Endothelial cell of umbilical vein (primary cell): Measurements from ENCODE around the gene DUSP16. TPM values are rescaled to one million over a fixed set of nuclear protein-coding genes. Genes with fewer than 3 reads are reported as not detected.
A peak's percentile ranks its signal among the peaks of the same experiment; 100 is the strongest.

Experiments used
- BruUV-seq: library from RNA; stranded (reverse); fragments of 400-500 nt; replicated peaks from 2 replicates; lab custom pipeline; 2021; lab: Mats Ljungman, UMichigan
- CTCF ChIA-PET: fragments of 300-600, 350-600 bp; sonication (Branson Sonifier 250); formaldehyde crosslinking; loops from one replicate; lab custom pipeline; 2021; ENCODE audit warnings: antibody characterized with exemption, inconsistent platforms; lab: Charles Lee
- POLR2A ChIA-PET: fragments of 300-600, 350-600 bp; sonication (Branson Sonifier 250); formaldehyde crosslinking; loops from one replicate; lab custom pipeline; 2021; ENCODE audit warnings: antibody characterized with exemption, inconsistent platforms; lab: Charles Lee
- DNase-seq: peaks from one replicate; pipeline ENCODE4 v3.0.0-alpha.2; 2011; ENCODE audit warnings: low read depth, low spot score
- FAIRE-seq: peaks from 2 replicates; lab custom pipeline; 2011; peaks lifted over from hg19 to GRCh38; lab: Jason Lieb, UNC
- H2AFZ ChIP-seq: 2 replicates; pipeline ENCODE4 v1.6.0; 2012; ENCODE audit warnings: low read depth, low read length, control low read depth, inconsistent platforms
- H3K27ac ChIP-seq: 2 replicates; pipeline ENCODE4 v1.5.1; 2011; ENCODE audit warnings: low read depth, mild to moderate bottlenecking, control low read depth, low read length, moderate library complexity; ENCODE audit not compliant: insufficient read depth
- H3K27me3 ChIP-seq, 2 experiments: 2 replicates each; pipeline versions ENCODE4 v1.6.0 to v1.6.1; 2011; ENCODE audit warnings: low read length in 2 of 2, mixed read lengths in 1 of 2; ENCODE audit not compliant: control insufficient read depth in 2 of 2, insufficient read depth in 2 of 2
- H3K36me3 ChIP-seq, 2 experiments: 2 replicates in 1 of 2; 3 replicates in 1 of 2; pipeline ENCODE4 v1.5.1; 2011; ENCODE audit warnings: low read length in 2 of 2, mild to moderate bottlenecking in 1 of 2, moderate library complexity in 1 of 2; ENCODE audit not compliant: control insufficient read depth in 2 of 2, insufficient read depth in 2 of 2; ENCODE audit errors: extremely low read depth in 1 of 2
- H3K4me1 ChIP-seq: 3 replicates; pipeline ENCODE4 v1.5.1; 2011; ENCODE audit warnings: mild to moderate bottlenecking, low read length; ENCODE audit not compliant: control insufficient read depth, insufficient read depth; ENCODE audit errors: extremely low read depth
- H3K4me2 ChIP-seq: 2 replicates; pipeline ENCODE4 v1.6.1; 2011; ENCODE audit warnings: low read length, control low read depth, mixed read lengths; ENCODE audit not compliant: insufficient read depth
- H3K4me3 ChIP-seq, 3 experiments: fragments of 200-600 bp in 1 of 3; sonication (generic), shearing (Covaris generic) in 1 of 3; replicated peaks in 1 of 3; 2 replicates each; pipeline ENCODE4 v1.5.1; 2011 to 2016; ENCODE audit warnings: control low read depth in 3 of 3, low read length in 3 of 3, mild to moderate bottlenecking in 2 of 3, inconsistent platforms in 1 of 3, low read depth in 1 of 3, moderate library complexity in 1 of 3; ENCODE audit not compliant: insufficient read depth in 1 of 3
- H3K79me2 ChIP-seq: 2 replicates; pipeline ENCODE4 v1.6.0; 2012; ENCODE audit warnings: low read length, inconsistent platforms; ENCODE audit not compliant: control insufficient read depth, insufficient read depth
- H3K9ac ChIP-seq: replicated peaks from 2 replicates; pipeline ENCODE3; 2011; ENCODE audit warnings: low read length, control low read depth; ENCODE audit not compliant: insufficient read depth; ENCODE audit errors: extremely low read depth
- H3K9me1 ChIP-seq: replicated peaks from 3 replicates; pipeline ENCODE4 v1.6.0; 2011; ENCODE audit warnings: mild to moderate bottlenecking, low read length; ENCODE audit not compliant: control insufficient read depth, insufficient read depth; ENCODE audit errors: extremely low read depth
- H3K9me3 ChIP-seq: replicated peaks from 2 replicates; pipeline ENCODE4 v1.5.1; 2012; ENCODE audit warnings: low read length, inconsistent platforms; ENCODE audit not compliant: control insufficient read depth, insufficient read depth
- H4K20me1 ChIP-seq: replicated peaks from 2 replicates; pipeline ENCODE3; 2011; ENCODE audit warnings: mild to moderate bottlenecking, low read length; ENCODE audit not compliant: control insufficient read depth, insufficient read depth; ENCODE audit errors: extremely low read depth
- EZH2 ChIP-seq: IDR thresholded peaks from 2 replicates; pipeline ENCODE4 v1.6.1; 2012; ENCODE audit warnings: borderline replicate concordance, low read depth, mild to moderate bottlenecking, moderate library complexity, low read length, inconsistent platforms; ENCODE audit not compliant: severe bottlenecking
- FOS ChIP-seq: IDR thresholded peaks from 2 replicates; pipeline ENCODE4 v1.6.1; 2011; ENCODE audit warnings: mild to moderate bottlenecking, low read length, moderate library complexity, borderline replicate concordance; ENCODE audit not compliant: insufficient read depth
- GATA2 ChIP-seq: IDR thresholded peaks from 2 replicates; pipeline ENCODE4 v1.7.0; 2011; ENCODE audit warnings: low read depth, mild to moderate bottlenecking, moderate library complexity, mixed read lengths, low read length; ENCODE audit not compliant: insufficient read length, insufficient read depth
- JUN ChIP-seq: IDR thresholded peaks from 2 replicates; pipeline ENCODE4 v1.6.1; 2011; ENCODE audit warnings: borderline replicate concordance, low read depth; ENCODE audit not compliant: insufficient read length, insufficient read depth
- MYC ChIP-seq: IDR thresholded peaks from one replicate; pipeline ENCODE4 v1.6.1; 2011; ENCODE audit warnings: mild to moderate bottlenecking, low read depth, low read length
- POLR2A ChIP-seq: IDR thresholded peaks from 2 replicates; pipeline ENCODE4 v1.6.1; 2012; ENCODE audit warnings: low read depth, mild to moderate bottlenecking, control low read depth, low read length
- POLR2AphosphoS5 ChIP-seq: IDR thresholded peaks from 2 replicates; pipeline ENCODE4 v1.6.1; 2012; ENCODE audit warnings: low read depth, mild to moderate bottlenecking, control low read depth, low read length, moderate library complexity; ENCODE audit not compliant: insufficient read depth
- dilution Hi-C: fragments of 300-500 bp; cut with MboI; formaldehyde crosslinking; loops from one replicate; pipeline ENCODE4 v1.15.0; 2019; ENCODE audit warnings: low sequenced_read_pairs; ENCODE audit not compliant: extremely low pct_ligation_motif_present
- intact Hi-C: fragments of 100-400 bp; cut with micrococcal nuclease; formaldehyde crosslinking; loops from one replicate; pipeline ENCODE4 v1.10.0; 2022
- polyA plus RNA-seq, 4 experiments: library from polyadenylated mRNA; depleted of rRNA in 3 of 4; stranded (reverse) in 3 of 4; unstranded in 1 of 4; fragments of >200 nt; gene quantifications; 2 replicates each; pipeline versions ENCODE4 v1.2.1 to v1.2.3, GENCODE V29; 2011 to 2012; ENCODE audit warnings: missing spikeins in 1 of 4
- total RNA-seq: library from RNA; stranded (reverse); gene quantifications from 2 replicates; pipeline ENCODE4 v1.2.3, GENCODE V29; 2021
- TF ChIP-seq, protein P1 (sequence below): IDR thresholded peaks from 2 replicates; pipeline ENCODE4 v1.6.1; 2011; ENCODE audit not compliant: insufficient read depth, insufficient read length
- TF ChIP-seq, protein P2 (sequence below), 2 donors: IDR thresholded peaks; 1 replicate in 1 of 2; 2 replicates in 1 of 2; pipeline ENCODE4 v1.5.1; 2011; ENCODE audit warnings: low read length in 2 of 2, mild to moderate bottlenecking in 2 of 2, moderate library complexity in 2 of 2, control low read depth in 1 of 2, inconsistent platforms in 1 of 2, low read depth in 1 of 2; ENCODE audit not compliant: insufficient read depth in 1 of 2; ENCODE audit errors: extremely low read depth in 1 of 2

The DUSP16 gene
- total and polyA plus RNA-seq, 2 donors (not counting 3 experiments of a cell fraction or from before 2014, with no cell fraction given): 7.4 to 19.5 TPM

DNA sequence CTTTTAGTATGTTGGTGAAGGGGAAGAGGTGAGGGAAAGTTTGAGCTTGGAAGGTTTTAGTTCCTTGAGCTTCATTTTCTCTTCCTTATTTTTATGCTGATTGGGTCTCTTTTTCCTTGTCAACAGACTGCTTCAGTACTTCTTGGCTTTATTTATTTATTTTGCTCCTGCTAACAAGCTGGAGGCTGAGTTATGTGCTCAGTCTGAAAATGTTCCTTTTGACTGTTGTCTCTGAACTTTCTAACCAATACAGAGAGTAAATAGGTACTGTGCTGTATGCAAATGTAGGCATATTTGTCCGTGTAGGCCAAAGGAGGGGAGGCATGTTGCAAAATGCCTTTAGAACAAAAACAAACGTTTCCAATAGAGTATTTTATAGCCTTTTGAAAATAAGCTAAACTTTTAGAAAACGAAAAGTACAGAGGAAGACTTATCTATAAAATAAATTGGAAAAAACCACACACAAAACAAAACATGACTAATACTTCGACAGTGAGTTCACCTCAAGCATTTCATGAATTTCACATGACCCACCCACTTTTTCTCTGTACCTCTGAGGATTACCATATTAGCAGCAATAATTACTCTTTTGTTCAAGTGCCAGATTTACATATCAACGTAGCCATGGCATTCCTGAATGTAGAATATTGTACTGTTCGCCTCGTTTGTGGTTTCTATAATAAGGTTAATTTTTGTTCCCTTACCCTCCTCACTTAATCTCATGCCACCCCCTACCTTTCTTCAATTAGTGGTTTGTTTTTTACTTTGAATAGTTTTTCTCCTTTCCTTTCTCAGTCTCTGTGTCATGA lies 44.3 kb upstream of the DUSP16 start:
- ChIA-PET CTCF (interaction anchor here (1.0 to 1.1 kb wide), 2 partner anchors 15 to 17 kb away, joined by 4 to 5 read pairs; no protein-coding TSS in a partner anchor), POLR2A (no interaction called here)
- no peak overlapping the region for H3K4me3 ChIP-seq

More for the DNA sequence above, 44.3 kb upstream of the DUSP16 start:
- BruUV-seq: no TSS peak
- Histone ChIP-seq H2AFZ (peak overlapping the region; percentile 21), H3K9me1 (no peaks in the 10 kb centered on the region), H3K27ac (no peak overlapping the region), H3K9ac (no peak overlapping the region), H3K79me2 (no peaks in the 10 kb centered on the region), H3K4me1 (no peaks in the 10 kb centered on the region), H4K20me1 (no peaks in the 10 kb centered on the region), H3K27me3 (no peaks in the 10 kb centered on the region), H3K36me3 (no peaks in the 10 kb centered on the region), H3K4me2 (no peak overlapping the region), H3K9me3 (no peaks in the 10 kb centered on the region)
- FAIRE-seq: no peak
- TF ChIP-seq, protein P1, sequence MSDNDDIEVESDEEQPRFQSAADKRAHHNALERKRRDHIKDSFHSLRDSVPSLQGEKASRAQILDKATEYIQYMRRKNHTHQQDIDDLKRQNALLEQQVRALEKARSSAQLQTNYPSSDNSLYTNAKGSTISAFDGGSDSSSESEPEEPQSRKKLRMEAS: no peak
- TF ChIP-seq EZH2 (no peak), MYC (no peak), JUN (no peak), FOS (no peak), POLR2AphosphoS5 (no peak), GATA2 (no peak), POLR2A (no peak)
- TF ChIP-seq, protein P2, sequence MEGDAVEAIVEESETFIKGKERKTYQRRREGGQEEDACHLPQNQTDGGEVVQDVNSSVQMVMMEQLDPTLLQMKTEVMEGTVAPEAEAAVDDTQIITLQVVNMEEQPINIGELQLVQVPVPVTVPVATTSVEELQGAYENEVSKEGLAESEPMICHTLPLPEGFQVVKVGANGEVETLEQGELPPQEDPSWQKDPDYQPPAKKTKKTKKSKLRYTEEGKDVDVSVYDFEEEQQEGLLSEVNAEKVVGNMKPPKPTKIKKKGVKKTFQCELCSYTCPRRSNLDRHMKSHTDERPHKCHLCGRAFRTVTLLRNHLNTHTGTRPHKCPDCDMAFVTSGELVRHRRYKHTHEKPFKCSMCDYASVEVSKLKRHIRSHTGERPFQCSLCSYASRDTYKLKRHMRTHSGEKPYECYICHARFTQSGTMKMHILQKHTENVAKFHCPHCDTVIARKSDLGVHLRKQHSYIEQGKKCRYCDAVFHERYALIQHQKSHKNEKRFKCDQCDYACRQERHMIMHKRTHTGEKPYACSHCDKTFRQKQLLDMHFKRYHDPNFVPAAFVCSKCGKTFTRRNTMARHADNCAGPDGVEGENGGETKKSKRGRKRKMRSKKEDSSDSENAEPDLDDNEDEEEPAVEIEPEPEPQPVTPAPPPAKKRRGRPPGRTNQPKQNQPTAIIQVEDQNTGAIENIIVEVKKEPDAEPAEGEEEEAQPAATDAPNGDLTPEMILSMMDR (IDR thresholded peaks at IDR 0.05; ENCODE audit: extremely low read depth in 1 of 2, insufficient read depth in 1 of 2, low read depth in 1 of 2, low read length in 2 of 2): no peak
- intact Hi-C loops: no loop called here
- dilution Hi-C loops: no loop called here
- DNase-seq: no peak
